GM21825 (cell line): ENCODE measurements around the gene HDAC8.
"Not testable (repeated sequence)": the region's sequence is repeated elsewhere in the genome, so short reads cannot be mapped to it uniquely, and the experiment has no call there.

Source experiments
- ATAC-seq: cut with Tn5 transposase; IDR thresholded peaks from one replicate; pipeline ENCODE4 v1.9.1; 2021; ENCODE audit warnings: mild to moderate bottlenecking, moderate library complexity; ENCODE audit not compliant: unreplicated experiment

HDAC8 gene

DNA sequence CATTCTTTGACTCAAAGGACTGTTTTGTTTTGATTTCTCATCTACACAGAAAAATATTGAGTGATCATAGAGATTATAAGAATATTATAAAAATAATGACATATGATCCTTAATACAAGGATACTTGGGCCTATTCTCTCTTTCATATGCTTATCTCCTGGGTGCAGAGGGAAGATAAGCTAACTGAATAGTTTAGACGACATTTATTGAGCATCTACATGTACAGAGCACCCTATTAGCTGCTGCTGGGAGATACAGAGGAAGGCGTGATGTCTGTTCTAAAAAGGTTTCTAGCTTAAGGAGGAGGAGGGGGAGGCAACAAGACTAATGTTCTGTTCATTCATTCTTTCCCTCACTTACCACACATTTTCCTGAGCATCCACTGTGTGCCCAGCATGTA lies 106.8 kb downstream of the HDAC8 start:
- no peak for ATAC-seq

DNA sequence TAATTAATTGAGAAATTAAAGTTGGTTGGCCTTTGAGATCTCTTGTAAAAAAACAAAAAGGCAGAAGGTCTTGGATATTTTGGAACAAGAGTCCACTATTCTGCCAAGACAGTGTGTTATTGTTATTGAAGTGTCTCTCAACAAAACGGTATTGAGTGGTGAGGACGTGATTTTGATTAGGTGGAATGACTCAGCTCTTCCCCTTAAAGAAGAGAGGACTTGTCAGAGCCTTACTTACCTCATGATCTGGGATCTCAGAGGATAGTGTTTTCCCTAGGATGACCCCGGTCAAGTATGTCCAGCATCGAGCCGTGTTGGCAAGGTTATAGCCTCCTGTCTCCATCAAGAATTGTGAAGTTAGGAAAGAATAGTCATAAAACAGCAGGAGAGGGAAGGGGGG lies 110.9 kb downstream of the HDAC8 start:
- no peak for ATAC-seq

DNA sequence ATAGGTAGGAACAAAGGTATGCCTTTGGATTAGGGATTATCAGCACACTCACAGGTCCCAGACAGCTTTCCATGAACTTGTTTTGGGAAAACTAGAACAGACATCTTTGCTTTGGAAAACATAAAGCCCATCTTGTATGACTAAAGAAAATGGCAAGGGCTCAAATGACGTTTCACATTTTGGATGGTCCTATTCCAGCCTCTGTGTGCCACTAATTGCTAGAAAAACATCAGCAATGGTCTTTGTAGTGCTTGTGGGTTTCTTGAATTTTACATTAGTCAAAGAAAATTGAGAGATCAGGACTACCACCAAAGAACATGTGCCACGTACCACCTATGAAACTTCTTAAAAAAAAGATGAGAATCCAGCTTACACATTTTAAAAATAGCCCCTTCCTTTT lies 111.4 kb downstream of the HDAC8 start:
- ATAC-seq, result no peak

DNA sequence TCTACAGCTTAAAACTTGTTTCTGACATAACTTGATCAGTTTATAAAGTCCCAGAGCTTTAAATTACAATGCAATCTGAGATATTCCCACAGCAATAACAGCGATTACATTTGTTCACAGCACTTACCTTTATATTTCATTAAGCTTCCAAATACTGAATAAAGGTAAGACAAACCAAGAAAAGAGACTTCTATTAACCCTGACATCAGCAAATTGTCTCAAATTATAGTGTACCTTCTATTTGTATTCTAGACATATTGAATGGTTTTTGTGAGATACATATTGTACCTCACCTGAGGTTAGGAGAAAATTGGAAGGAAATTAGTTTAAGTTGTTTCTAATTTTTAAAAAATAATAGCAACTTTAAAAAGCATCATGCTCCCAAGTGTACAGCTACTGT lies 111.9 kb downstream of the HDAC8 start:
- ATAC-seq, result no peak

DNA sequence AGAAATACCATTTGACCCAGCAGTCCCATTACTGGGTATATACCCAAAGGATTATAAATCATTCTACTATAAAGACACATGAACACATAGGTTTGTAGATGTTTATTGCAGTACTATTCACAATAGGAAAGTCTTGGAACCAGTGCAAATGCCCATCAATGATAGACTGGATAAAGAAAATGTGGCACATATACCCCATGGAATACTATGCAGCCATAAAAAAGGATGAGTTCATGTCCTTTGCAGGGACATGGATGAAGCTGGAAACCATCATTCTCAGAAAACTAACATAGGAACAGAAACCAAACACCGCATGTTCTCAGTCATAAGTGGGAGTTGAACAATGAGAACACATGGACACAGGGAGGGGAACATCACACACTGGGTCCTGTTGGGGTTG lies 123.6 kb downstream of the HDAC8 start:
- ATAC-seq, result not testable (repeated sequence)

DNA sequence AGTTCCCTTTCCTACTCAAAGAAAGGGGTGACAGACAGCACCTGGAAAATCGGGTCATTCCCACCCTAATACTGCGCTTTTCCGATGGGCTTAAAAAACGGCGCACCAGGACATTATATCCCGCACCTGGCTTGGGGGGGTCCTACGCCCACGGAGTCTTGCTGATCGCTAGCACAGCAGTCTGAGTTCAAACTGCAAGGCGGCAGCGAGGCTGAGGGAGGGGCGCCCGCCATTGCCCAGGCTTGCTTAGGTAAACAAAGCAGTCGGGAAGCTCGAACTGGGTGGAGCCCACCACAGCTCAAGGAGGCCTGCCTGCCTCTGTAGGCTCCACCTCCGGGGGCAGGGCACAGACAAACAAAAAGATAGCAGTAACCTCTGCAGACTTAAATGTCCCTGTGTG lies 131.9 kb downstream of the HDAC8 start:
- ATAC-seq, result not testable (repeated sequence)

DNA sequence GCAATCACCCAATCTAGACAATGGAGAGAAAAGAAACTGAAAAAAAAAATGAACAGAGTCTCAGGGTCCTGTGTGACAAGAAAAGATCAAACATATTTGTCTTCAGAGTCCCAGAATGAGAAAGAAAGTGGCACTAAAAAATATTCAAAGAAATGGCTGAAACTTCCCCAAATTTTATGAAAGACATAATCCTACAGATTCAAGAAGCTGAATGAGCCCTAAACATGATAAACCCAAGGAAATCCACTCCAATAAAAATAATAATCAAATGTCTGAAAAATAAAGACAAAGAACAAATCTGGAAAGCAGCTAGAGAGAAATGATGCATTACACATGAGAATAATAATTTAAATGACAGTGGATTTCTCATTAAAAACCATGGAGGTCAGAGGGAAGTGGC lies 136.6 kb downstream of the HDAC8 start:
- ATAC-seq, result no peak

DNA sequence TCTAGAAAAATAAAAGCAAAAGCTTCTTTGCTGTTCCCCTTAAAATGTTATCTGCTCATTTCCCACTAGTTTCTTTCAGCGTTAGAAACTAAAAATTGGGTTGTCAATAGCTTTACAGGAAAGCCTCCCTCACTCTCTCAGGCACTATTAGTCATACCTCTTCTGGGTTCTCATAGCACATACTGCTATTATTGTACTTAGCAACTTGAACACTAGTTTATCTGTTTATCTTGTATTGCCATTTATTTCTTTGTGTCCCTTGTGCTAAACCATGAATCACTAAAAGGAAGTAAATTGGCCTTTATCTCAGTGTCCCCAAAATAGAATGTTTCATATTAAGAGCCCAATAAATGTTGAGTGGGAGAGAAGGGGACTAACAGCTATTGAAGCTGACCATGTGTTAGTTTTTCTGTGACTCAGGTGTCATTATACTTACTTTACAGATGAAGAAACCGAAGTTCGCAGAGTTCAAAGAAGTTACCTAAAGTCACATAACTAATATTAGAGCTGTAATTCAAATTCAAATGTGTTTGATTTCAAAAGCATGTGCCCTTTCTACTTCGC lies 142.2 kb downstream of the HDAC8 start:
- ATAC-seq, result no peak

DNA sequence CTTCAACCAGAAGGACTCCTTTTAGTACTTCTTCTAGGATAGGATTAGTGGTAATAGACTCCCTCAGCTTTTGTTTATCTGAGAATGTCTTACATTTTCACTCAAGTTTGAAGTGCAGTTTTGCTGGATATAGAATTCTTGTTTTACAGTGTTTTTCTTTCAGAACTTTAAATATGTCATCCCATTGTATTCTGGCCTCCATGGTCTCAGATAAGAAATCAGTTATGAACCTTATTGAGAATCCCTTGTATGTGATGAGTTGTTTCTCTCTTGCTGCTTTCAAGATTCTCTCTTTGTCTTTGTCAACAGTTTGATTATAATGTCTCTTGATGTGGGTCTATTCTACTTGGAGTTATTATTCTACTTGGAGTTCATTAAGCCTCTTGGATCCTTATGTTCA lies 150.8 kb downstream of the HDAC8 start:
- ATAC-seq, result no peak

DNA sequence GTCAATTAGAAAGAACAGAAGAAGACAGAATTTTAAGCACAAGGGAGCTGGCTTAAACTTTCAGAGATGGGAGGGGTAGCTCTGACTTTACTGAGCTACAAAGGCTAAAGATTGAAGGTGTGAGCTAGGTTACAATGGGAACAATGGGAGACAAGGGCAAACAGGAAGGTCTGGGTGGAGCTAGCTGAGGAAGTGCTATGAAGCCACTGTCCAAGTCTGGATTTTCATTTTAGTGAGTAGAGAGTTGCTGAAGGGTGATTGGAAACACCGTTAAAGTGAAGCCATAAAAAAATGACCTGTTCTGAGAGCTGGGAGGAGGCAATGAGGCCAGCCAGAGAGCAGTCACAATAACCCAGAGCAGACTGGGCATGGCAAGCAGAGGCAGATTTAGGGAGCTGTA lies 162.7 kb downstream of the HDAC8 start:
- ATAC-seq, result no peak

DNA sequence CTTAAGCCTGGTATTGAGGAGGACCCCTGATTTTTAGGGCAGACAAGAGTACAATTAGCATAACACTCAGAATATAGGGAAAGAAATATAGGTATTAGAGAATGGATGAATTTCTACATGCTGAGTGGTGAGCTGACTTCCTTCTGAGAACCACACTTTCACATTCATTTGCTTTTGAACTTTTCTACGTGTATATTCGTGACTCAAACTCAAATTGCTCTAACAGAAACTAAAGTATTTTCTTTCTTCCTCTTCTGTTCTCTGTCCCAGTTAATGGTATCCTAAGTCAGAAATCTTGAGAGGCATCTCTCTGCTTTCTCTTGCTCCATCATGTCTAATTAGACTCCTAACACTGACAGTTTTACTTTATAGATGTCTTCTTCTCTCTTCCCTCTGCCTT lies 163.8 kb downstream of the HDAC8 start:
- ATAC-seq, result no peak

DNA sequence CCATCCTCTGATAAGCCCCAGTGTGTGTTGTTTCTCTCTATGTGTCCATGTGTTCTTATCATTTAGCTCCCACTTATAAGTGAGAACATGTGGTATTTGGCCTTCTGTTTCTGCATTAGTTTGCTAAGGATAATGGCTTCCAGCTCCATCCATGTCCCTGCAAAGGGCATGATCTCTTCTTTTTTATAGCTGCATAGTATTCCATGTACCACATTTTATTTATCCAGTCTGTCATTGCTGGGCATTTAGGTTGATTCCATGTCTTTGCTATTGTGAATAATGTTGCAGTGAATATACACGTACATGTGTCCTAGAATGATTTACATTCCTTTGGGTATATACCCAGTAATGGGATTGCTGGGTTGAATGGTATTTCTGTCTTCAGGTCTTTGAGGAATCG lies 167.5 kb downstream of the HDAC8 start:
- not testable (repeated sequence) for ATAC-seq

DNA sequence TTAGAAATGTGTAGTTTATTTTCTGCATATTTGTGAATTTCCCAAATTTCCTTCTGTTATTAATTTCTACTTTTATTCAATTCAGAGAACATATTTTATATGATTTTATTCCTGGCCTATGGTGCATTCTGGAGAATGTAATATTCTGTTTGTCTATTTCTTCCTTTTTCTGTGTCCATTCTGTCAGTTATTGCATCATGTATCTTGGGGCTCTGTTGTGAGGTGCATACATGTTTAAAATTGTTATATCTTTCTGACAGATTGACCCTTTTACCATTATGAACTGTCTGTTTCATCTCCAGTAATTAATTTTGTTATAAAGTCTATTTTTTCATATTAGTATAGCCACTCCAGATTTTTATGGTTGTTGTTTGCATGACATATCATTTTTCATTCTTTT lies 170.0 kb downstream of the HDAC8 start:
- ATAC-seq, result no peak

DNA sequence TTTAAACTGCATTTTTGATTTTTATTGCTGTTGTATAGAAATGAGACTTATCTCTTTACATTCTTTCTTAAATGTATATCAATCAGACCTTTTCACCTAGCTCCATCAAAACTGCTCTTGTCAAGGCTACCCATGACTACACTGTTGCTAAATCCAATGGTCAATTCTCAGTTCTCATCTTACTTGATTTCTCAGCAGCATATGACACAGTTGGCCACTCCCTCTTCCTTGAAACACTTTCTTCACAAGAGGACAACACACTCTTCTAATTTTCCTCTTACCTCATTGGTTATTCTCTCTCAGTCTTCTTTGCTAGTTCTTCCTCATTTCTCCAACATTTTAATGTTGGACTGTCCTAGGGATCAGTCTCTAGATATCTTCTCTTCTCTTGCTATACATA lies 172.8 kb downstream of the HDAC8 start:
- ATAC-seq, result no peak

DNA sequence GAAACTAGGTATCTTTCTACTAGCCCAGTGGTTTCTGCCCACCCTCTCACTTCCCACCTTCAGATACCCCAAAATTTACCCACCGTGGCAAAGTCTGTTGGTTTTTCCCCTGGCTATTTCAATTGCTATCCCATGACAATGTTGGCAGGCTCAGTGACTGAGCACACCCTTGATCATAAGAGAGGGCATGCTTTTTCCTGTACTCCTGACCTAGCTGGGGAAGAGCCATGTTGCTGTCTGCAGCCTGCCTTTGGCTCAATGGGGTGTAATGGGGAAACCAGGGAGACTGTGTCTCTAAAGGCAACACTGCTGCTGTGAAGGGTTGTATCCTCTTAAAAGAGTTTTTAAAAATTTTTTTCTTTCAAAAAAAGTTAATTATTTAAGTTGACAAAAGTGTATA lies 176.5 kb downstream of the HDAC8 start:
- no peak for ATAC-seq

DNA sequence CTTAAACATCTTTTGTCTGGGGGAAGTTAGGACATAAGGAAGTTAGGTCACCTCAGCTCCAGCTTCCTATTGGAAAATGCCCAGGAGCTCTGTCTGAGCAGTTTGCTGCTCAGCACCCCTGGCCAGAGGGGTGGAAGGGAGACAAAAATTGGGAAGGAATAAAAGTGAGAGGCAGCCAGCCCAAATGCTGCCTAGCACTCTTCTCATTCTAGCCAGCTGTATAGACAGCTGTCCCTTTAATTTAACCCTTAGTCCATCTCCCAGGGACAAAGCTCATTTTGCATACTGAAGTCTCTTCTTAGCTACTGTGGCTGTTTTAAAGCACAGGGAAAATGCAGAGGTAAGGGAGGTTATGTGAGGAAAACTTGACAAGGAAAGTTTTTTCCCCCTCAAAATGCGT lies 177.4 kb downstream of the HDAC8 start:
- ATAC-seq, result no peak

DNA sequence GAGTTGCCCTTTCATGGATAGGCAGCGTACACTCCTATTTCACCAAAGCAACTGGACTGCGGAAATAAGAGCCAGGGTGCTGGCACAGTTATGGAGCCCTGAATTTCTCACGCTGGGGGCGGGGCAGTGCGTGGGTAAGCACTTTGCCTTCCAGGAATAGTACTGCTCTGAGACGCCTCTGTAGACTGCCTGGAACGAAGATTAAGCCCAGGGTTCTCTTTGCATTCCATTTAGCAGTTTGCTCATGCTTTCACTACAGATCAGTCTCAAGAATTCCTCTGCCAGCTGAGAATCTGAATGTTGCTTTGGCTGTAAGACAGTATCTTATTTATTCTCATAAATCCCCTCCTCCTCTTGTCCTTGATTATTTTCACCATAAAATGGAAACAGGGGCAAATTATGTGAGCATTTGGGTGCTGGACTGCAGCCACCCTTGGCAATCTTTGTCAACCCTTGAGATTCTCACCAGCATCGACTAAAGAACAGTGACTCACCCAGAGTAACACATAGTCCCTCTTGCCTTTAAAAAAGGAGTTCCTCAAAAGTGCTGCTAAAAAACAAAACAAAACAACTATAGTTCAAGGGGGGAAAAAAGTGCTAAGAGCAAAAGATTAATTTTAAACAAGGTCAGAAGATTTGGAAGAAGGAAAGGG lies 178.0 kb downstream of the HDAC8 start:
- ATAC-seq, result no peak

DNA sequence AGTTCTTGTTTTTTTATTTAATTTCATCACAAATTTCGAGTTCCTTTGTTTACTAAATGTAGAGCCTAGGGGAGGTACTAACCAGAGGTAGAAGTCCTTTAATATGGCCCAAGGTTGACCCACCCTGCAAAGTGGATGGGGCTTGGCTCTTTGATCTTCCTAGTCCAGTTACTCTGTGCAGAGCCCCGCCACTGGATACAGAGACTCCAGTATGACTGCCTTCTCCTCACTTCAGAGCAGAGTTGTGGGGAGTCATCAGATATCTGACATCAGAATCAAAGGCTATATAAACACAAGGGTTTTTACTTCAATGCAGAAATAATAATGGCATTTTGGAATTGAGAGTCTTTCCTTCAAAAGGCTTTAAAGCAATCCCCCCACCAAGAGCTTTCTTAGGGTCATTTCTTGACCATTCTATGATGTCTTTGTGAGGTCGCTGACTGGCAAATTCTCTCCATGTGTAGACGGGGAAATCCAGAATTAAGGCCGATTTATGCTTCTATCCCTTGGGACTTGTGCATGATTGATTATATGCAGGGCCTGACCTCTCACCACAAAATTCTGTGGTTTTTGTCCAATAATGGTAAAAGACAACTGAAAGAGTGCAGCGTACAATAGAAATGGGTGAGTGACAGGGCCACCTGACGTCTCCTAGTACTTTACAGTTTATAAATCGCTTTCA lies 178.7 kb downstream of the HDAC8 start:
- ATAC-seq, result no peak

DNA sequence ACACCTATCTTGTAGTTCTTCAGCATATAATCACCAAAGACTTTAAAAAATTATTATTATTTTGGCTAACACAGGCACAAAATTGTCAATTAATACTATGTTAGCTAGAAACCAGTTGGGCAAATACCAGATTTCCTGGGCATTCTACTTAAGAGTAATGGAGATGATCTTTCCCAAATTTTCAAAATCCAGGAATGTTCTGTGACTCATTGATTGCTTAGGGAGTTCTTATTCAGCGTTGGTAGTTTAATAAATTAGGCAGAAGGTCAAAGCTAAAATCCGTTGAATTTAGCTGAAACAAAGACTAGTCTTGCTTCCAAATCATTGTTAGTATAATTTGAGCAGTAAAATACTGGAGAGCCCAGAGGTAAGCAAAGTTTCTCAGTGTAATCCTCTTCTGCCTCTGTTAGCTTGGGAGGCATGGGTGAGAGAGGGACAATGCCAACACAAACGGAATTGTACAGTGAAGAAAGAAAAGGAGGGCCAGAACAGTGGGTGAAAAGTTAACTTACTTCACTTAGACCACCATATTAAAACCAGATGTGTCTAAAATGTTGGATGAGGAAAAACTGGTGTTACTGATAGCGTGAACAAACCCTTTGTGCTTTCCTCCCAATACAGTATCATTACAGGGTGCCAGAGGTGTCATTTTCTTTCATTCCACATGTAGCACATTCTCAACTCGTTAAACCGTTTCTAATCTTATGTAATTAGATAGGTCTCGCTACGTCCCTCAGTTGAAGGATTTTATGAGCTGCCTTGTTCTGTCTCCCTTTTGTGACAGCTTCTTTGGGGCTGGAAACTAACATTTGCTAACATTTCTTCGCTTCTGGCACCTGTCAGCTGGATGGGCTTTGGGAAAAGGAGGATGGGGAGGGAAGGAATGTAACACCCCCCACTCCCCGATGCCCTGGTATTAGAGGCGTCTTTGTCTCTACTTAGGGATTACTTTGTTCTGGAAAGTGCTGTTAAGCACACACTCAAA lies 179.5 kb downstream of the HDAC8 start:
- ATAC-seq, result no peak

DNA sequence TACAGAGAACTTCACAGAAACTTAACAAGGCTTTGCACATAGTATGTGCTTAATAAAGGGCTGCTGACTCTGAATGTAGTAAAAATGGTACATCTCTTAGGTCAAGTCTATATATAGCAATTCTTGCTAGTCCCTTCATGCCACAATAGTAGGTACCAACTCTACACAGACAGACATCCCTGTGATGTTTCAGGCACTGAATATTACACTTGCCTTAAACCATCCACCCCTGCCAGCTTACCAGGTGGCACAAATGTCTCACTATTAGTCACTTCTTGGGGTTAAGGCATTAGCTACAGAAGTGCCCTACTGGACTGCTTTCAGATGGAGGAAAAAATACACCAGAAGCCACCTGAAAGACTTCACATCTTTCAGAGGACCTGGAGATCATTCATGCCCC lies 180.6 kb downstream of the HDAC8 start:
- ATAC-seq, result no peak

DNA sequence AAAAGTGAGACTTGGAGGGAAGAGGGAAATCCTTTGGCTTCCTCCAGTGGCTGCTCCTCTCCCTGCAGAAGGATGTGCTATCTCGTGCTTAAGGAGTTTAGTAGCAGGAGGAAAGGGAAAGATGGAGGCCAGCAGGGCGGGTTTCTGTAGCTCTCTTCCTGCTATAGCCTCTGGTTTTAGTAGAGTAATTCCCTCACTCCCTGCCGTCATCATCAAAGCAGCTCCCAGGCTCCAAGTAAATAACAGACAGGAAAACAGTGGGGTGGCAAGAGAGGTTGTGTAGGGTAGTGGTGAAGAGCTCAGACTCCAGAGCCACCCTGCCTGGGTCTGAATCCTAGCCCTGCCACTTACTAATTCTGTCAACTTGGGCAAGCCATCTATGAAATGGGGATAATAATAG lies 185.4 kb downstream of the HDAC8 start:
- no peak for ATAC-seq
